ENCODE measurements around the gene R3HDM2.
"Not testable (repeated sequence)": the region's sequence is repeated elsewhere in the genome, so short reads cannot be mapped to it uniquely, and the experiment has no call there.

Gene R3HDM2

GRCh38 chr12:57377103-57377840 is 53.6 kb downstream of the R3HDM2 start:
- DNase-seq (ENCODE audit: low read depth in 2 of 2) = no peak

GRCh38 chr12:57372233-57372632 is 58.6 kb downstream of the R3HDM2 start:
- no peak for DNase-seq (ENCODE audit: low read depth in 2 of 2)

- DNase-seq (ENCODE audit: low read depth in 2 of 2) = no peak
Observed at GRCh38 chr12:57370696-57371095, 60.1 kb downstream of the R3HDM2 start.

DNA sequence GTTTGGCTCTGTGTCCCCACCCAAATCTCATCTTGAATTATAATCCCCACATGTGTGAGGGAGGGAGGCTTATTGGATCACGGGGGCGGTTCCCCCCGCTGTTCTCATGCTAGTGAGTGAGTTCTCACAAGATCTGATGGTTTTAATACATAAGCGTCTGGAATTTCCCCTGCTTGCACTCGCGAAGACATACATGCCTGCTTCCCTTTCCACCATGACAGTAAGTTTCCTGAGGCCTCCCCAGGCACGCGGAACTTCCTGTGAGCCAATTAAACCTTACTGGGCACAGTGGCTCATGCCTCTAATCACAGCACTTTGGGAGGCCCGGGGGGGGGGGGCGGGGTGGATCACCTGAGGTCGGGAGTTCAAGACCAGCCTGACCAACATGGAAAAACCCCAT is 60.8 kb downstream of the R3HDM2 start:
- DNase-seq (ENCODE audit: low read depth in 2 of 2) = no peak

DNA sequence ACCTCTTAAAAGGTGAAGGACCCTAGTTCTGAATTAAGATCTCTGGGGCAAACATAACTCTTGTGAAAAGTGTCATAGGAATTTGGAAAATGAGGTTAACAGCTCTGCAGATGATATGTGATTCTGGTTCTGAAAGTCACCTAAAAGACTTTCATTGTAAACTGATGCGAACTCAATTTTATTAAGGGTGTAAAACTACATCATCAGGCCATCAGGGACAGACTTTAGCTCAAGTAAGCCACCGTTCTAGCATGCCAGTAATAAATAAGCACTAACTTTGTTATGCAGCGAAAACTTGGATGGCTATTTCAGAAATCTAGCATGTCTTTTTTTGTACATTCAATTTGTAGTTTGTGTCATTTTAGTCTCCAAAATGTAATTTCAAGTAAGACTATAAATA is 61.6 kb downstream of the R3HDM2 start:
- no peak for DNase-seq (ENCODE audit: low read depth in 2 of 2)

- no peak for DNase-seq (ENCODE audit: low read depth in 2 of 2)
Observed at GRCh38 chr12:57368349-57369095, 62.3 kb downstream of the R3HDM2 start.

GRCh38 chr12:57367121-57367520 is 63.7 kb downstream of the R3HDM2 start:
- DNase-seq (ENCODE audit: low read depth in 2 of 2) = no peak

- DNase-seq (ENCODE audit: low read depth in 2 of 2) = no peak
Observed at GRCh38 chr12:57366315-57366714, 64.5 kb downstream of the R3HDM2 start.

DNA sequence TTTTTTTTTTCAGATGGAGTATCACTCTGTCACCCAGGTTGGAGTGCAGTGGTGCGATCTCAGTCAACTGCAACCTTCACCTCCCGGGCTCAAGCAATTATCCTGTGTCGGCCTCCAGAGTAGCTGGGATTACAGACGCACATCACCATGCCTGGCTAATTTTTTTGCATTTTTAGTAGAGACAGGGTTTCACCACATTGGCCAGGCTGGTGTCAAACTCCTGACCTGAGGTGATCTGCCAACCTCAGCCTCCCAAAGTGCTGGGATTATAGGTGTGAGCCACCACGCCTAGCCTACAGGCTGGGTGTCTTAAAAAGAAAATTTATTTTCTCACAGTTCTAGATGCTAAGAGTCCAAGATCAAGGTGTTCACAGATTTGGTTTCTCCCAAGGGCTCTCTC is 66.7 kb downstream of the R3HDM2 start:
- DNase-seq (ENCODE audit: low read depth in 2 of 2) = not testable (repeated sequence)

DNA sequence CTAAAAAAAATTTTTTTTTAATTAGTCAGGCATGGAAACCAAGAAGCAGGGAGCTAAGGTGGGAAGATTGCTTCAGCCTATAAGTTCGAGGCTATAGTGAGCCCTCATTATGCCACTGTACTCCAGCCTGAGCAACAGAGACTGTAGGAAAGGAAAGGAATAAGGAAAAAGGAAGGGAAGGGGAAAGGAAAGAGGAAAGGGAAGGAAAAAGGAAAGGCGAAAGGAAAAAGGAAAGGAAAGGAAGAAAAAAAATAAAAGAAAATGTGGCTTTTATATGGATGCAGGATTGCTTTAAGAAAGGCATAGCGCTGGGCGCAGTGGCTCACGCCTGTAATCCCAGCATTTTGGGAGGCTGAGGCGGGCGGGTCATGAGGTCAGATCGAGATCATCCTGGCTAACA is 70.4 kb downstream of the R3HDM2 start:
- no peak for DNase-seq (ENCODE audit: low read depth in 2 of 2)

GRCh38 chr12:57358646-57359045 is 72.2 kb downstream of the R3HDM2 start:
- no peak for DNase-seq (ENCODE audit: low read depth in 2 of 2)

- no peak for DNase-seq (ENCODE audit: low read depth in 2 of 2)
Observed at GRCh38 chr12:57355734-57356133, 75.1 kb downstream of the R3HDM2 start.

DNA sequence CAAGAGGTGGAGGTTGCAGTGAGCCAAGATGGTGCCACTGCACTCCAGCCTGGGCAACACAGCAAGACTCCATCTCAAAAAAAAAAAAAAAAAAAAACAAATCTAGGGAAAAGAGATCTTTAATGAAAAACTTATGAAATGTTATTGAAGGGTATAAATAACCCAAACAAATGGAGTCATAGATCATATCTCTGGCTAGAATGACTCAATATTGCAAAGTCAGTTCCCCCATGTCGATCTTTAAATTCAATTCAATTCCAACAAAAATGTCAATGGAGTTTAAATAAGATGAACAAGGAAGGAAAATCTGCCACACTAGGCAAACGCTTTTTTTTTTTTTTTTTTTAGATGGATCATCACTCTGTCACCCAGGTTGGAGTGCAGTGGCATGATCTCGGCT is 78.7 kb downstream of the R3HDM2 start:
- no peak for DNase-seq (ENCODE audit: low read depth in 2 of 2)

GRCh38 chr12:57347284-57347683 is 83.6 kb downstream of the R3HDM2 start:
- no peak for DNase-seq (ENCODE audit: low read depth in 2 of 2)

GRCh38 chr12:57343703-57344378 is 87.0 kb downstream of the R3HDM2 start:
- DNase-seq (ENCODE audit: low read depth in 2 of 2) = no peak

GRCh38 chr12:57342207-57342691 is 88.6 kb downstream of the R3HDM2 start:
- DNase-seq (ENCODE audit: low read depth in 2 of 2) = no peak

GRCh38 chr12:57341275-57341990 is 89.4 kb downstream of the R3HDM2 start:
- no peak for DNase-seq (ENCODE audit: low read depth in 2 of 2)

DNA sequence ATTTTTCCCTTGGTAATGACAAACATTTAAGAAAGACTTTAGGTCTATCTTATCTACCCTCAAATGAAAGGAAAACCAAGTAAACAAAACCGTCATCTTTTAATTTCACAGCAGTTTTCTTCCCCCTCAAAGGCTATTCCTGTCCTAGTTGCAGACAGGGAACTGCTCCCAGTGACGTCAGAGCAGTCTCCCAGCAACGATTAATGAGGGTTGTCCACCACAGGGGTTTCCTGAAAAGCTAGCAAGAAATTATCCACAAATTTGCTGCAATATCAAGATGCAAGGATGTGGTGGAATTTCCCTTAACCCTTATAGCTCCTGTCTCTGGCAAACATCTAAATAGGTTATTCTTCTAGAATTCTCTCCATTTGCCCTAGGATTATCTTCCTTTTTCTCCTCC is 90.7 kb downstream of the R3HDM2 start:
- no peak for DNase-seq (ENCODE audit: low read depth in 2 of 2)

DNA sequence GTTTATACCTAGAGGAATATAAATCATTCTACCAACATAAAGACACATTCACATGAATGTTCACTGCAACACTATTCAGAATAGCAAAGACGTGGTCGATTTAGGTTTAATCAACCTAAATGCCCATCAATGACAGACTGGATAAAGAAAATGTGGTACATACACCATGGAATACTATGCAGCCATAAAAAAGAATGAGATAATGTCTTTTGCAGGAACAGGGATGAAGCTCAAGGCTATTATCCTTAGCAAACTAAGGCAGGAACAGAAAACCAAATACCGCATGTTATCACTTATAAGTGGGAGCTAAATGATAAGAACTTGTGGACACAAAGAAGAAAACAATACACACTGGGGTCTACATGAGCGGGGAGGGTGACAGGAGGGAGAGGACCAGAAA is 94.5 kb downstream of the R3HDM2 start:
- not testable (repeated sequence) for DNase-seq (ENCODE audit: low read depth in 2 of 2)

- no peak for DNase-seq (ENCODE audit: low read depth in 2 of 2)
Observed at GRCh38 chr12:57334219-57334618, 96.6 kb downstream of the R3HDM2 start.

GRCh38 chr12:57332646-57333312 is 98.1 kb downstream of the R3HDM2 start:
- DNase-seq (ENCODE audit: low read depth in 2 of 2) = no peak

All from stimulated activated CD8-positive, alpha-beta memory T cell treated with anti-CD3 and anti-CD28 coated beads, Interleukin-2, amount 100 ng/mL, for 48 hours (primary cell).